Parathyroid adenoma (tissue), 2 donors: ENCODE measurements around the gene PODXL.

Source experiments
- H2AFZ ChIP-seq: fragments of 300-600 bp; sonication (generic); one replicate; pipeline ENCODE4 v1.7.0; 2017; ENCODE audit warnings: antibody characterized with exemption, mild to moderate bottlenecking
- H3K27ac ChIP-seq: fragments of 300-600 bp; sonication (generic); one replicate; pipeline ENCODE4 v1.7.0; 2017
- H3K27me3 ChIP-seq: fragments of 300-600 bp; sonication (generic); one replicate; pipeline ENCODE4 v1.7.0; 2017; ENCODE audit warnings: low read length; ENCODE audit not compliant: control insufficient read depth, insufficient read depth
- H3K36me3 ChIP-seq: fragments of 300-600 bp; sonication (generic); one replicate; pipeline ENCODE4 v1.7.0; 2017; ENCODE audit warnings: low read length; ENCODE audit not compliant: control insufficient read depth, insufficient read depth
- H3K4me1 ChIP-seq: fragments of 300-600 bp; sonication (generic); one replicate; pipeline ENCODE4 v1.7.0; 2017; ENCODE audit warnings: control low read depth
- H3K4me2 ChIP-seq: fragments of 300-600 bp; sonication (generic); one replicate; pipeline ENCODE4 v1.7.0; 2017; ENCODE audit warnings: low read length
- H3K4me3 ChIP-seq: fragments of 300-600 bp; sonication (generic); one replicate; pipeline ENCODE4 v1.7.0; 2017; ENCODE audit warnings: low read depth, low read length
- H3K79me2 ChIP-seq: fragments of 300-600 bp; sonication (generic); one replicate; pipeline ENCODE4 v1.7.0; 2017; ENCODE audit warnings: control low read depth
- H3K9ac ChIP-seq: fragments of 300-600 bp; sonication (generic); one replicate; pipeline ENCODE4 v1.7.0; 2017; ENCODE audit warnings: mild to moderate bottlenecking
- H3K9me3 ChIP-seq: fragments of 300-600 bp; sonication (generic); one replicate; pipeline ENCODE4 v1.7.0; 2017; ENCODE audit warnings: low read length; ENCODE audit not compliant: control insufficient read depth
- TF ChIP-seq, protein P1 (sequence below): fragments of 300-600 bp; sonication (generic); IDR thresholded peaks from one replicate; pipeline ENCODE4 v1.7.0; 2017; ENCODE audit warnings: antibody characterized with exemption, mild to moderate bottlenecking
- donor health status: primary hyperparathyroidism.

PODXL gene

DNA sequence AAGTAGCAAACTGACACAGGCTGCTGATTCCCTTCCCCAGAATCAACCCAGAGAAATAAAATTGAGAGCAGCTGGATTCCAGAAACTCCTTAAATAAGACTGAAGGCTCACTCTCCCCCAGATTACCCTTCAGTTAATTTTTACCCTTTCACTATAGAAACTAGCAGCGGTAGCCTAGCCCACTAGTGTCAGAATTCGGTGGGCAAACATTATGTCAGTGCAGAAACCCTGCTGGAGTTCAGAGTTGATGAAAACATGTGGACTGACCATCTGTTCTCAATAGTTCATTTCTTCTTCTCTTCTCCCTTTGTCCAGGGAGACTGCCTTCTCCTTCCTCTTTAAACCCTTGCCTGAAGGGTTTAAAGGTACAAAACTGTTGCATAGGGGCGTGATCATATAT lies 100.1 kb downstream of the PODXL start:
- Histone ChIP-seq H2AFZ (no peak overlapping the region), H3K4me2 (no peak overlapping the region), H3K9ac (no peak overlapping the region), H3K27me3 (no peaks in the 10 kb centered on the region), H3K79me2 (no peaks in the 10 kb centered on the region), H3K36me3 (no peaks in the 10 kb centered on the region), H3K9me3 (no peaks in the 10 kb centered on the region), H3K4me3 (no peak overlapping the region), H3K4me1 (no peaks in the 10 kb centered on the region), H3K27ac (no peak overlapping the region)
- TF ChIP-seq, protein P1, sequence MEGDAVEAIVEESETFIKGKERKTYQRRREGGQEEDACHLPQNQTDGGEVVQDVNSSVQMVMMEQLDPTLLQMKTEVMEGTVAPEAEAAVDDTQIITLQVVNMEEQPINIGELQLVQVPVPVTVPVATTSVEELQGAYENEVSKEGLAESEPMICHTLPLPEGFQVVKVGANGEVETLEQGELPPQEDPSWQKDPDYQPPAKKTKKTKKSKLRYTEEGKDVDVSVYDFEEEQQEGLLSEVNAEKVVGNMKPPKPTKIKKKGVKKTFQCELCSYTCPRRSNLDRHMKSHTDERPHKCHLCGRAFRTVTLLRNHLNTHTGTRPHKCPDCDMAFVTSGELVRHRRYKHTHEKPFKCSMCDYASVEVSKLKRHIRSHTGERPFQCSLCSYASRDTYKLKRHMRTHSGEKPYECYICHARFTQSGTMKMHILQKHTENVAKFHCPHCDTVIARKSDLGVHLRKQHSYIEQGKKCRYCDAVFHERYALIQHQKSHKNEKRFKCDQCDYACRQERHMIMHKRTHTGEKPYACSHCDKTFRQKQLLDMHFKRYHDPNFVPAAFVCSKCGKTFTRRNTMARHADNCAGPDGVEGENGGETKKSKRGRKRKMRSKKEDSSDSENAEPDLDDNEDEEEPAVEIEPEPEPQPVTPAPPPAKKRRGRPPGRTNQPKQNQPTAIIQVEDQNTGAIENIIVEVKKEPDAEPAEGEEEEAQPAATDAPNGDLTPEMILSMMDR: no peak

DNA sequence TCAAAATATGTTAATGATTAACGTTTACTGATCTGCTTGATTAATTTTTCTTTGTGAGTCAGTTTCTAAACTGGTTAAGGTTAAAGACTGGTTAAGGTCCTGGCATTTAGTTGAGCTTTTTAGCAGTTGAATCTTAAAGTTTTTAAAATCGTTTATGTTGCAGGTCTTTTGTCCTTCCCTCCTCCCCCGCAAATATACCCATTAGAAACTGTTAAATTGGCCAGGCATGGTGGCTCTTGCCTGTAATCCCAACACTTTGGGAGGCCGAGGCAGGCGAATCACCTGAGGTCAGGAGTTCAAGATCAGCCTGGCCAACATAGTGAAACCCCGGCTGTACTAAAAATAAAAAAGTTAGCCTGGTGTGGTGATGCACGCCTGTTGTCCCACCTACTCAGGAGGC lies 100.9 kb downstream of the PODXL start:
- H3K36me3 ChIP-seq: no peaks in the 10 kb centered on the region
- H3K27me3 ChIP-seq: no peaks in the 10 kb centered on the region
- H3K9me3 ChIP-seq: no peaks in the 10 kb centered on the region
- no peak overlapping the region for H3K27ac ChIP-seq
- H3K9ac ChIP-seq: no peak overlapping the region
- no peak overlapping the region for H2AFZ ChIP-seq
- no peak overlapping the region for H3K4me2 ChIP-seq
- no peak overlapping the region for H3K4me3 ChIP-seq
- H3K4me1 ChIP-seq: no peaks in the 10 kb centered on the region
- no peaks in the 10 kb centered on the region for H3K79me2 ChIP-seq
- TF ChIP-seq, protein P1: no peak

DNA sequence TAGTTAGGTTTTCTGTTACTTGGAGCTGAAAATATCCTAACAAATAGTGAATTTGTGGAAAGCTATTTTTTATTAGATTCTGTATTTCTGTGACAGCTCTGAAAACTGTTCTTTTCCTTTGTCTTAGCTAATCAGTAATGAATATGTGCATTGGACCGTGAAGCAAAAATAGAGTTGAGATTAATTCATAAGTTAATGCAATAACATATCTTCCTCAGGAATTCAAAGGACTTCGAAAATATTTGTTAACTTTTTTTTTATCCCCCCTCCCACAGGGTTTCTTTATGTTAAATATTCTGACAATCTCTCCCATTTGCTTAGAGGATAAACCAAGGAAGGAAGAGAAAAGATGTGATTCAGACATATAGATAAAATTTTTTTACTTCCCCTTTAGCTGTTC lies 101.4 kb downstream of the PODXL start:
- no peaks in the 10 kb centered on the region for H3K79me2 ChIP-seq
- no peak overlapping the region for H3K4me2 ChIP-seq
- TF ChIP-seq, protein P1: no peak
- no peak overlapping the region for H3K9ac ChIP-seq
- H3K9me3 ChIP-seq: no peaks in the 10 kb centered on the region
- no peak overlapping the region for H2AFZ ChIP-seq
- H3K27ac ChIP-seq: no peak overlapping the region
- H3K27me3 ChIP-seq: no peaks in the 10 kb centered on the region
- no peaks in the 10 kb centered on the region for H3K36me3 ChIP-seq
- no peak overlapping the region for H3K4me3 ChIP-seq
- H3K4me1 ChIP-seq: no peaks in the 10 kb centered on the region

GRCh38 chr7:131454498-131454897 lies 101.9 kb downstream of the PODXL start:
- Histone ChIP-seq H3K9ac (no peak overlapping the region), H3K4me2 (no peak overlapping the region), H3K4me1 (no peaks in the 10 kb centered on the region), H3K27me3 (no peaks in the 10 kb centered on the region), H3K9me3 (no peaks in the 10 kb centered on the region), H3K36me3 (no peaks in the 10 kb centered on the region), H3K27ac (no peak overlapping the region), H3K4me3 (no peak overlapping the region), H2AFZ (no peak overlapping the region), H3K79me2 (no peaks in the 10 kb centered on the region)
- TF ChIP-seq, protein P1: no peak
